Right hindlimb (tissue), 1 donor: ENCODE measurements around the gene CPED1.
"Not testable (repeated sequence)": the region's sequence is repeated elsewhere in the genome, so short reads cannot be mapped to it uniquely, and the experiment has no call there.

Experiments
- DNase-seq: peaks from one replicate; pipeline ENCODE4 v3.0.0-alpha.2; 2018

CPED1 gene

DNA sequence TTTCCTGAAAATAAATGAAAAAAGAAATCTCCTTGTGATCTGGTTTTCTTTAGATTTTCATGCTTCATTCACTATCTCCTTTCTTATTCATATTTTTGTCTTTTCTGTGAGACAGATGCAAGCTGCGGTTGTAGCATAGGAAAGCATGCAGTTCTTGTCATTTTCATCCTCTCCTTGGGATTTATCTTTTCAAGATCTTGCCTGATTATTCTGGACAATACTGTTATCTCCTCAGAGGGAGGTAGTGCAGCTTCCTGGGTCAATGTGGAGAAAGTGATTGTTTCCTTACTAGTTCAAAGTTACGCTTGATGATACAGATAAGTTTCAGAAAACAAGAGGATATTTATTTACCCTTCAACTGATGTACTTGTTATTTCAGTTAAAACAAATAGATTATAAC is 114.6 kb downstream of the CPED1 start:
- no peak for DNase-seq

DNA sequence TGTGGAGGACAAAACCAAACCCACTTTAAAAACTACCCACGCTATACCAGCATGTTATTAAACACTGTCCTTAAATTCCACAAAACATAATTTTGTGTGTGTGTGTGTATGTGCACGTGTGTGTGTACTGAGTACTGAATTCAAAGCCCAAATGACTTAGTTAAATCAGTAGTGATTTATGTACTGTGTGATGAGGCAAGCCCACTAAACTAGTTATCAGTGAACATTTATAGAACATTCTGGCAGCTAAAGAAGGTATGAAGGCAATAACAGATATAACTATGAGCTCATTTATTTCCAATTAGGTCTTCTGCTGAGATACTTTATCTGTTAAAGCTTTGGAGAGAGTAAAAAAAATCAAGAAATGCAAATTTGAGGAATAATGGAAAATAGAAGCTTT is 115.1 kb downstream of the CPED1 start:
- no peak for DNase-seq

DNA sequence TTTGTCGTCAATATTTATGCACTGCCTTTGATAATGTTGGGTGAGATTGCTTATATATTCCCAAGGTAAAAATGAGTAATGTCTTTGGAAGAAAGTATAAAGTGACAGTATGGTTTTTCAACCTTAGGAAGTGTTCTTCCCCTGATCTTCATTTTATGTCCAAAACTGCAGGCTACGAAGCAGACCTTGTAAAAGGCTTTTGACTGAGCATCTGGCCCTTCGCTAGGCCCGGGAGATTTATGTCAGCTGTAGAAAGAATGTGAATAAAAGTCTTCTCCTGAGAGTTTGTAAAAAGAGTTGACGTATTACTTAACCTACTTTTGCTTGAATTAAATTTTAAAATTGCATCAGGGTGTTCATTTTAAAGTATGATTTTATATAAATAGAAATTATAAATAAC is 116.8 kb downstream of the CPED1 start:
- no peak for DNase-seq

DNA sequence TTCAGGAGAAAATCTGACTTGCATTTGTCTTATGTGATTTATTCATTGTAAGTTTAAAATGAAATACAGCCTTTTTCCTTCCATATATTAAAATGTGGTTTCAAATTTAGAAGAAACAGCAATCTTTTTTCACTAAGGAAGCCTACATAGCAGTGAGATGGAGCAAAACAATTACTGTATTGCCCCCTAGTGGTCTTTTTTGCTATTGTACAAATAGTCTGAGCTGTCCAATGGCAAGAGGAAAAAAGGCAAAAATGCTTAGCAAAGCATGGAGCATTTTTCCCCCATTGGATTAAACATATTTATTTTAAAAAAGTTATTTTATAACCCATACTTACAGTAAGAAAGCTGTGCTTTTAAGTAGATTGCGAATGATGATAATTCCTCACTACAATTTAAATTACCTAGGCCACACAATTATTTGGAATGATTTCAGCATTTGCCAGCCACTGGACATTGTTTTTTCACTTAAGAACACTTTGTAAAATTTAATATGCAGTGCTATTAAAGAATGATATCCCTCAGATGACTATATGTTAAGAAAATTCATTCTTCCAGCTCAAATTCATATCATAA is 119.5 kb downstream of the CPED1 start:
- no peak for DNase-seq

DNA sequence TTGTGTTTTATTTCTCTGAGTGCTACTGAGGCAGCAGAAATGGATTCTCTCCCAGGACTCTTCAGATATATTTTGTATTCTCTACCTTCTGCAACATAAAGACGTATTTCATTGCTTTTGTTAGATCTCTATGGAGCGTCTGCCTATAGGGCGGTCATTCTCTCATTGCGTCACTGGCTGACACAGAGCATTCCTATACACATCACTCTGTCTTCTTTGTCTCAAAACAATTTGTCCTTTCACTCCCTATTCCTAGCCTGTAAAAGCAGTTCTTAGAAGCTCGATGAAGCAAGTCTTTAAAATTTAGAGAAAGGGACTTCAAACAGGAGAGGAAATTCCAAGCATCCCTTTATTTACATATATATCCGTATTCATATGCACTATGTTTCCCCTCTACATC is 120.6 kb downstream of the CPED1 start:
- no peak for DNase-seq

DNA sequence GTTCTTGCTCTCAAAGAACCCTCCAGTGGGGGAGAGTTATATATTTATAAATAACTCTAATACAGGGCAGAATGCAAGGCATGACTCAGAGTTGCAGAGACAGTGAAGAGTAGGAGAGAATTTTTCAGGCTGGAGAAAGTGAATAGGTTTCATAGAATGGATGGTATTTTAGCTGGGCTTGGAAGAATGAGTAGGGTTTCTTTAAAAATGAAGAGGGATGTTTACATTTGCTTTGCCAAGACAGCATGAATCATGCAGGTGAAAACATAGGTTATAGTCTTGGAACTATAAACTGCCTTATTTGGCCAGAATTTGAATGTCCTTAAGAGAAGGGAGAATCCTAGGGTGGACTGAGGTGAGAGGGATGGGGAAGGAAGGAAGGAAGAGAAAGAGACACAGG is 124.8 kb downstream of the CPED1 start:
- DNase-seq: no peak

DNA sequence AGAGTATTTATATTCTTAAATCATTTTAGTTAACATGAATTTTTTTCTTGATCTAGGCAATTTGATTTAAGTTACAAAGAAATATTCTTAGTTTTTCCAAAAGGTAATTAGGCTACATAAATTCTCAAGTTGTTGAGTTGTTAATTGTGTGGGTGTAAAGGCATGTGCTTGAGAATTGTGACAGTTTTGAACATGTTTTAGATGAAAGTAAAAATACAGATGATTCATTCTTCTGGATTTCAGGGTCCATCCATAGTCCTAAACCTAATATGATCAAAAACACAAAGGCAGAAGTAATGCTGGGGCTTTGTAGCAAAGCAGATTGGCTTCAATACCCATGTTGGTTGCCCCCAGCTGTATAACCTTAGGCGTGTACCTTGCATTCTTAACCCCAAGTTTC is 127.9 kb downstream of the CPED1 start:
- DNase-seq: no peak

DNA sequence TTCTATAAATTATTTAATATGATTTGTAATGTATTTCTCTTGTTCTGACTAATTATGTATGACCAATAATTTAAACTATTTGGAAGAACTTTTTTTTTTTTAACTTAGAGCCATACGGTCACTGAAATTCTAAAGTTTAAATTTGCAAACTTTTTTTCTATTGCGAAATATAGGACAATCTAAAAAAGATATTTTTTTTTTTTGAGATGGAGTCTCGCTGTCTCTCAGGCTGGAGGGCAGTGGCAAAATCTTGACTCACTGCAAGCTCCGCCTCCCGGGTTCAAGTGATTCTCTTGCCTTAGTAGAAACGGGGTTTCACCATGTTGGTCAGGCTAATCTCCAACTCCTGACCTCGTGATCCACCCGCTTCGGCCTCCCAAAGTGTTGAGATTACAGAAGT is 130.5 kb downstream of the CPED1 start:
- no peak for DNase-seq

DNA sequence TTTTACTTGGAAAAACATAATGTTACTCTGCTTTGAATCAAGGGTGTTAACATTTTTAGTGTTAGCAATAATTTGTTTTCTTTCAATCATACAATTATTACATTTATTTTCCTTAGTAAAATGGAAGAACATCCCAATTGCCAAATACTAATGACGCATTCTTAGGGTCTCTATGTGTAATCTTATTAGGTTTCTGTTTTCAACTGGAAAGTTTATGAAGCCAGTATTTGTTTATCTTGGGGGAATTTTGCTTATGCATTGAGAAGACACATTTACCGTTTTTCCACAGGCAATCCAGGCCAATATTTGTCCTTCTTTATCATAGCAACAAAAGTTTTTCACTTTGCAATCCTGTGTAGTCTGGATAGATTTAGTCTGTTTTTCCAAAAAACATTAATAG is 134.5 kb downstream of the CPED1 start:
- no peak for DNase-seq

DNA sequence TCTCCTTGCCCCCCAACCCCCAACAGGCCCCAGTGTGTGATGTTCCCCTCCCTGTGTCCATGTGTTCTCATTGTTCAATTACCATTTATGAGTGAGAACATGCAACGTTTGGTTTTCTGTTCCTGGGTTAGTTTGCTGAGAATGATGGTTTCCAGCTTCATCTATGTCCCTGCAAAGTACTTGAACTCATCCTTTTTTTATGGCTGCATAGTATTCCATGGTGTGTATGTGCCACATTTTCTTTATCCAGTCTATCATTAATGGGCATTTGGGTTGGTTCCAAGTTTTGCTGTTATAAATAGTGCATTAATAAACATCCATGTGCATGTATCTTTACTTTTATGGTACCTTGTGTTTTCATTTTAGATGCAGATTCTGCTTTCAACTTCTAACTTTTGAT is 136.9 kb downstream of the CPED1 start:
- not testable (repeated sequence) for DNase-seq

DNA sequence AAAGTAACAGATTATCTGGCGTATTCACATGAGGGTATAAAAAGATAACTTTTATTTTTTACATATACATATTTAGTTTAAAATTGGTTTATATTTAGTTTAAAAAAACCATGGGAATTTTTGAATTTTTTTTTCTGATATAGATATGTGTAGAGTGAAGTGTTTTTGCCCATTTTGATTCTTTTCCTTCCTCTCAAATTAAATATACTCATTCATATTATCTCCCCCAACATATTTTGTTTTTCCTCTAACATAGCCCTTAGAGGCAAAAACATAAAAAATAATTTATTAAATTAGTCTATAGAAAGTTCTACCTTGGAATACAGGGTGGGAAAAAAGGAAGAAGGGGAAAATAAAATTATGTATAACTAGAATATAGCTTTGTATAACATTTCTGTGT is 137.7 kb downstream of the CPED1 start:
- no peak for DNase-seq

DNA sequence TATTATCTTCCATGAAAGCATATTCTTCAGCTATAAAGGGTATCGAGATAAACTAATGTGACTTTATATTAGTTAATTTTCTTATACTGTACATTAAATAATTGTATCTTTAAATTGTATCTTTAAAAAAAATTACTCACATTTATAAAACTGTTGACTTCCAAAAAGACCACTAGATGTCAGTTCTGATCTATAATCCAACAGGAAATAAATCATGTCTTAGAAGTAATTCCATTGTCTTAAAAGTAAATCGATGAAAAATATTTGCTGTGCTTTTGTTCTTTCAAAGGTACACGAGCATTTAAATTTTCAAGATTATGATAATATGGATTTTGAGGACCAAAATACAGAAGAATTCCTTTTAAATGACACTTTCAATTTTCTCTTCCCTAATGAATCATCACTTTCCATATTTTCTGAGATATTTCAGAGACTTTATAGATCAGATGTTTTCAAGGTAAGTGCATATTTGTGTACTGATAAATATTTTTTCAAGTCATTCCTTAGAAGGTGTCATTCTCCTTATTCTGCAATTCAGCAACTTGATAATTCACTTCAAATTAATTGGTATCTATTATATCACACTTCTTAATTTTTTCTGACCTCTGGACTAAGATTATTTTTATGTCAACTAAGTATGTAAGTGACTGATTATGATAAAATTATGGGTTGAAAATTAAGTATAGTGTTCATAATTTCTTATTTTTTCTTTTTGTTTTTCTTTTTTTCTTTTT is 138.5 kb downstream of the CPED1 start:
- no peak for DNase-seq

DNA sequence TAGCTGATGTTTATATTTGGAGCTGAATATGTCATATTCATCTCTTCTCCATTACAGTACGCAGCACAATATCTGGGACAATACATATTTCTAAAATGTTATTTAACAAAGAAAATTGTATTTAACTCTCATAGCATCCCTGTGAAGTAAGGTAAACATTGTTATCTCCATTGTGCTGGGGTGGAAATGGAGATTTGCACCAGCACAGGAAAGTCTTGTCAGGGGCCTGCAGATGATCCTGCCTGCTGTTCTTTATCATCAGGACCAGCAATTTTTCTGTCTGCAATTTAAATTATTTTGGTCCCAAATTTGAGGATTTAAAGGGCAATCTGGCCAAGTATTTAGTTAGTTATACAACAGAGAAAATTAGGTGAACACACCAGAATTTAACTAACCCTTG is 144.4 kb downstream of the CPED1 start:
- no peak for DNase-seq

DNA sequence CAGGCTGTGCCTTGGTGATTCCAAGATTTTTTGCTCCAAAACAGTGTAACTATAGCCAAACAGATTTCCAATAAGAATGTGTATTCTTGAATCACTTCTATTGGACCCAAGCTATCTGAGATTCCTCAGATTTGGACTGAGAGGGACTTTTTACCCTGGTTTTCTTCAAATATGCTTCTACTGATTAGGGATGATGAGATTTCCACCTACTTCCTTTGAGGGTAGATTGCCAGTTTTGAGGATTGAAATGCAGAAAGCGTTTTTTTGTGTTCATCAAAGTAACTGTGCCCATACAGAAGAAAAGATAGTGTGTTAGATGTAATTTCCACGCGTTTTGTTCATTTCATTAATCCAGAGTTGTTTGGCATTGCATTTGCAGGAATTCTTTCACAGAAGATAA is 144.9 kb downstream of the CPED1 start:
- DNase-seq: no peak

DNA sequence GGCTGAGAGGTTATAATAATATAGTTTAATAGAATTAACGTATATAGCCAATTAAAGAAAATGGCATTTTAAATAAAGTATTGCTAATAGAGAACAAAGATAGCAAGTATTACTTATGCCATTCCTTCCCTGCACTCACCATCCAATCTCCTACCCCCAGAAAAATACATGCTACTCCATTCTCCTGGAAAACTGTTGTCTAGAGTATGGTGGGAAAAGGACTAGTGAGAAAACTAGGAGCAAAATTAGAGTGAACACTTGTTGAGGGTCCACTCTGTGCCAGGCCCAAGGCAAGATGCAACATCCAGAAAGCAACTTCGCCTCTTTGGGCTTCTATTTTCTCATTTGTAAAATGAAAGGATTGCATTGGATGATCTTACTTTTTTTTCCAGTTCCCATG is 149.1 kb downstream of the CPED1 start:
- DNase-seq: no peak

DNA sequence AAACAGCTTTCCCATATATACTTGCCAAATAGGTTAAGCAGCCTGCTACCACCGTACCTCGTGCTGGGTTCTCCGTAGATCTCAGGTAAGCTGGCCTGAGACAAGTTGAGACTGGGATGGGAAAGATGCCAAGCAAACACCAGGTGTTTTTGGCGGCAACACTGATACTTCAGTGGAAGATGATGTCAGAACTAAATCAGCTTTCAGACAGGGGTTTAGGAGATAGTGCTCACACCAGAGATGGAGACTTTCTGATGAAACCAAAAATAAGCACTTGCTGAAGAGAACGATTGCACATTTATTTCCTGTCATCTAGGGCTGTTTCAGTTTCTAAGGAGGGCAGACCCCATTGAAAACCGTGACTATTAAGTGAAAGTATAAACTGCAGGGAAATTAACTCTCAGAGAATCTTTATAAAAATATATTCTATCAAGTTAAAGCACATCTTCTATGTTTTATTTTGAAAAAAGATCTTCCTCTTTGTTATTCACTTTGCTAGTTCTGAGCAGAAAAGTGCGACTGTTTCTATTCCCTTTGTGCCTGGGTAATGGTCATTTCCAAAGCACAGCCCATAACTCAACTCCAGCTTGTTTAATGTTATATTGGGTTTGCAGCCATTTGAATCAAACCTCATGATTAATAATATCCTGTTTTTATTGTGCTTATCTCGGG is 149.9 kb downstream of the CPED1 start:
- DNase-seq: no peak

DNA sequence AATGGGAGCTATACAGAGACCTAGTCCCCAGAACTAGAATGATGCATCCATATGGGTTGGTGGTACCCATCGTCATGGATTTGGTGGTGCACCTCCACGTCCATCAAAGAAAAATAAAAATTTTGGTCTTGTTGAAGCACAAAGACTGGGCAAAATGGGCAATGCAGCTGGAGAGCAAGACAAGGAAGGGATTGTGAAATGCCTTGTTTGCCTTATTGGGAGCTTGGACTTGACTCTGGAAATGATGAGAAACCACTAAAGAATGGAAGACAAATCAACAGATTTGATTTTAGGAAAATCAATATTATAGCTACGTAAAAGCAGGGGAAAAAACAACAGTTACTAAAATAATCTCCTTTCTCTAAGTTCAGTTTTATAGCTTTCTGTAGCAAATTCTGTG is 150.9 kb downstream of the CPED1 start:
- no peak for DNase-seq

DNA sequence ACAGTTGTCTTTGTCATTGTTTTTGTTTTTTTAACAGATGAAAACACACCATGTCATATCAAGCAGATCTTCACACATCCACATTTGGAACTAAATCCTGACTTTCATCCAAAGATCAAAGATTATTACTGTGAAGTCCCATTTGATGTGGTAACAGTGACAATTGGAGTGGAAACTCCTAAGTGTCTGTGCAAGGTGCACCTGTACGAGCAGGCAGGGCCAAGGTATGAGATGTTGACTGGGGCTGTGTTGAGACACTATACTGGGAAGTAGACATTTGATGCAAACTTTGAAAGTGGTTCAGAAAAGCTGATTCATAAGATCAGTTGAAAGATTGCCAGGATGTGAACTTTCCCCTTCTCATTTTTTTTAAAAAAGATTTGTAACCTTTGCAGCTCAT is 152.3 kb downstream of the CPED1 start:
- no peak for DNase-seq

DNA sequence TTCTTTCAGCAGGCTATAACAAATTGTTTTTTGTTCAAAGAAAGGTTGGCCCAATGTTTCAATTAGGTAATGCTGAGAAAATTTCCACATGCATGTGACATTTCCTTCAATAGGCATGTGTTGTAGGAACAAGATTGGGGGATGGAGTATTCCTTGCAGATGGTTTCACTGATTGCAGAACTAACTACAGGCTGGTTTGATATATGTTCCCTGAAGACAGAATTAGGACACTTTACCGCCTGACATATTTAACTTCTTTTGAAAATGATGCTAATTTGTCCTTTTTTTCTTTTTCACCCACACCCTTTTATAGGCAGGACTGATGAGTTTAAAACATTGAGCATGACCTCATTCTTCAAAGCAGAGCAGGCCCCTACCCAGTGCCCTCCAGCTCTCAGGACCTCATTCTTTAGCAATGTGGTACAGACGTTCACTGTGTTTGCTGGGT is 163.3 kb downstream of the CPED1 start:
- no peak for DNase-seq

DNA sequence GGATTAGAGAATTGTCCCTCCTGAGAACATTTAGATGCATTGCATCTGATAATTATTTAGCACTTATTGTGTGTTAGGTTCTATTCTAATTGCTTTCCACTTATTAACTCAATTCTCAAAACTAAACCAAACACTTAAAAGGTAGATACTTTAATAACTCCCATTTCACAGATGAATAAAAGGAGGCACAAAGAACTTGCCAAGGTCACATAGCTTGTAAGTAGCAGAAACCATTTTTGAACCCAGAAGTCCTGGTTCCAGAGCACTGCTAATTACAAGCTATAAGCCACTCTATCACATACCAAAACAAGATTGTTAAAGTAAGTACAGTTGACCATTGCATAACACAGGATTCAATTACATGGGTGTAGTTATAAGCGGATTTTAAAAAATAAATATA is 164.9 kb downstream of the CPED1 start:
- no peak for DNase-seq

DNA sequence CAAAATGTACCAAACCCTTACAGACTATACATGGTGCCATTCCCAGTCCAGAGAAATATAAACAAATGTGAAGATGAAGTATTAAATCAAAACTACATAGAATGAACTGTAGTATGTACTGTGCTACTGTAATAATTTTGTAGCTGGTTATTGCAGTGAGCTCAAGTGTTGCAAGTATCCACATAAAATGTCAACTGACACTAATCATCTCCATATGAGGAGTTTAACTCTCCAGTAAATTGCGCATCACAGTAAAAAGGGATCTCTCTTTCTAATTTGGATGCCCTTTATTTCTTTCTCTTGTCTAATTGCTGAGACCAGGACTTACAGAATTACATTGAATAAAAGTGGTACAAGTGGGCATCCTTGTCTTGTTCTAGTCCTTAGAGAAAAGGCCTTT is 165.5 kb downstream of the CPED1 start:
- DNase-seq: no peak

DNA sequence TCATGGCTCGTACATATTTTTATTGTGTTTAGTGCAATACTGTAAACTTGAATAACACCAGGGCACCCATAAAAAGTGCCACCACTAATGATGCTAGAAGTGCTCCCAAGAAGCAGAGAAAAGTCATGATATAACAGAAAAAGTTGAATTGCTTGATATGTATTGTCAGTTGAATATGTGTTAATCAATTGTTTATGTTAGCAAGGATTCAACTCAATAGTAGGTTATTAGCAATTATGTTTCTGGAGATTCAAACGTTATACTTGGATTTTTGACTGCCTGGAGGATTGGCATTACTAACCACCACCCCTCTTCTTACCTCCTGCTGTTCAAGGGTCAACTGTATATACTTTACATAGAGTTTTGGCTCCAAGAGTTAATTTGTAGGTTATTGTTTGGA is 168.3 kb downstream of the CPED1 start:
- DNase-seq: no peak

DNA sequence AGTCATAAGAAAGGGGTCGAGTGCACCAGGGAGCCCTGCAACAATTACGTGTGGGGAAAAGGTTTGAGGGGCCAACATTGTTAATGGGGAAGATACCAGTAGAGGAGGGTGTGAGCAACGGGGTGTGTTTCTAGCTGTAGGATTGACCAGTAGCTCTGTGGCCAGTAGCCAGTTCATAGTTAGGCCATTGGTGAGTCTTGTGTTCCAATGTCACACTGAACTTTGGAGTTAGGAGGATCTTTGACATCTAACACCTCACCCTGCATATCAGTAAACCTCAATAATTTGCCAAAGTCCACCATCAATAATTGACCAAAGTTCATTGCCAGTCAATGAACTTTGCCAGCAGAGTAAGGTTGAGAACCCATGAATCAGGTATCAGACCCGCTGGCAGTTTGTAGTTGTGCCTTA is 168.8 kb downstream of the CPED1 start:
- no peak for DNase-seq

DNA sequence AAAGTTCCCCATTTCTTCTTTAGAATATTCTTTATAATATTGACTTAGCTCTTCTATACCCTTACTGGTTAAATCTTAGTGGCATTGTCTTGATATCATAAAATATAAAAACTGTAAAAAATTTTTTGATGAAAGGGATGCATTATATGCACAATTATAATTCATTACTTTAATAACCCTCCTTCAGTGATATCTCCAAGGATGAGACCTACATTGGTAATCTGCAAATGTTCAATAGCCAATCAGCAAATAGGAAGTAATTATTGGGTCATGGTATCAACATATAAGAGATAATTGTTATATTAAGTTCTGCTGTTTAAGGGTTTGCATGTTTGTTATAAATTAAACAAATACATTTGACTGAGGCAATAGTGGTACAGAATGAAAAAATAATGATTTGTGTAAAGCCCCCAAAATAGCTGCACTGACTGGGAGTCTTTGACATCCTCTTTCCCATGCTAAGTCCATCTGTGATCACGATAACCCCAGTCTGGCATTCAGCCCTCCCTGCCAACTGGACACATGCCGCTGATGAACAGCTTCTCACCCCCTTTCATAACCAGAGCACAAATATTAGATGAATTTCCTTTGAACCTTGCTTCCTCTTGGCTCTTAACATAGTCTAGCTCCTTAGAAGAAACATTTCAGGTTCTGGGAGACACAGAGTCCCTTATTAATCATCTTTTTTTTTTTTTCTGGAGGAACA is 169.5 kb downstream of the CPED1 start:
- DNase-seq: no peak
